ENCODE measurements around the gene ZNF407.

The ZNF407 gene

GRCh38 chr18:74921057-74921820 lies 323.6 kb downstream of the ZNF407 start:
- Mint-ChIP-seq H3K36me3 (peaks cover 20% of the 10 kb centered on the region), H3K27me3 (no peaks in the 10 kb centered on the region), H3K4me1 (no peaks in the 10 kb centered on the region), H3K9me3 (no peaks in the 10 kb centered on the region), H3K4me3 (no peak overlapping the region), H3K27ac (no peak overlapping the region)
- no peak for DNase-seq (ENCODE audit: low spot score in 2 of 2)
- ATAC-seq (ENCODE audit: low read depth): no peak

GRCh38 chr18:74926051-74926450 lies 328.4 kb downstream of the ZNF407 start:
- ATAC-seq (ENCODE audit: low read depth) (no peak), DNase-seq (ENCODE audit: low spot score in 2 of 2) (no peak)
- Mint-ChIP-seq H3K36me3 (peaks cover 15% of the 10 kb centered on the region), H3K9me3 (no peaks in the 10 kb centered on the region), H3K27me3 (no peaks in the 10 kb centered on the region), H3K27ac (no peak overlapping the region), H3K4me3 (no peak overlapping the region), H3K4me1 (no peaks in the 10 kb centered on the region)

GRCh38 chr18:74928194-74928968 lies 330.7 kb downstream of the ZNF407 start:
- Mint-ChIP-seq H3K27me3 (no peaks in the 10 kb centered on the region), H3K36me3 (peaks cover 13% of the 10 kb centered on the region), H3K27ac (no peak overlapping the region), H3K9me3 (no peaks in the 10 kb centered on the region), H3K4me1 (no peaks in the 10 kb centered on the region), H3K4me3 (no peak overlapping the region)
- no peak for DNase-seq (ENCODE audit: low spot score in 2 of 2)
- ATAC-seq (ENCODE audit: low read depth): no peak

GRCh38 chr18:74929110-74929509 lies 331.4 kb downstream of the ZNF407 start:
- H3K9me3 Mint-ChIP-seq: no peaks in the 10 kb centered on the region
- H3K4me3 Mint-ChIP-seq: no peak overlapping the region
- H3K27me3 Mint-ChIP-seq: no peaks in the 10 kb centered on the region
- no peak for ATAC-seq (ENCODE audit: low read depth)
- no peaks in the 10 kb centered on the region for H3K4me1 Mint-ChIP-seq
- H3K36me3 Mint-ChIP-seq: peaks cover 13% of the 10 kb centered on the region
- DNase-seq (ENCODE audit: low spot score in 2 of 2): no peak
- no peak overlapping the region for H3K27ac Mint-ChIP-seq

GRCh38 chr18:74930616-74931015 lies 332.9 kb downstream of the ZNF407 start:
- DNase-seq (ENCODE audit: low spot score in 2 of 2) (no peak), ATAC-seq (ENCODE audit: low read depth) (no peak)
- Mint-ChIP-seq H3K27ac (no peak overlapping the region), H3K4me3 (no peak overlapping the region), H3K4me1 (no peaks in the 10 kb centered on the region), H3K27me3 (no peaks in the 10 kb centered on the region), H3K36me3 (peaks cover 11% of the 10 kb centered on the region), H3K9me3 (no peaks in the 10 kb centered on the region)

- ATAC-seq (ENCODE audit: low read depth) (no peak), DNase-seq (ENCODE audit: low spot score in 2 of 2) (no peak)
- Mint-ChIP-seq H3K4me1 (no peaks in the 10 kb centered on the region), H3K27ac (no peak overlapping the region), H3K9me3 (no peaks in the 10 kb centered on the region), H3K4me3 (no peak overlapping the region), H3K27me3 (no peaks in the 10 kb centered on the region), H3K36me3 (peaks cover 7% of the 10 kb centered on the region)
Observed at GRCh38 chr18:74933930-74934329, 336.3 kb downstream of the ZNF407 start.

- Mint-ChIP-seq H3K36me3 (peaks cover 7% of the 10 kb centered on the region), H3K27me3 (no peaks in the 10 kb centered on the region), H3K9me3 (no peaks in the 10 kb centered on the region), H3K4me1 (peaks cover 4% of the 10 kb centered on the region), H3K27ac (no peak overlapping the region), H3K4me3 (no peak overlapping the region)
- DNase-seq (ENCODE audit: low spot score in 2 of 2) (no peak), ATAC-seq (ENCODE audit: low read depth) (no peak)
Observed at GRCh38 chr18:74935434-74935833, 337.8 kb downstream of the ZNF407 start.

GRCh38 chr18:74936343-74936742 lies 338.7 kb downstream of the ZNF407 start:
- Mint-ChIP-seq H3K27ac (no peak overlapping the region), H3K4me3 (no peak overlapping the region), H3K36me3 (peaks cover 3% of the 10 kb centered on the region), H3K27me3 (no peaks in the 10 kb centered on the region), H3K4me1 (peaks cover 4% of the 10 kb centered on the region), H3K9me3 (no peaks in the 10 kb centered on the region)
- ATAC-seq (ENCODE audit: low read depth) (no peak), DNase-seq (ENCODE audit: low spot score in 2 of 2) (no peak)

GRCh38 chr18:74937291-74937690 lies 339.6 kb downstream of the ZNF407 start:
- H3K36me3 Mint-ChIP-seq: peaks cover 3% of the 10 kb centered on the region

GRCh38 chr18:74940856-74941255 lies 343.2 kb downstream of the ZNF407 start:
- H3K9me3 Mint-ChIP-seq: no peaks in the 10 kb centered on the region
- ATAC-seq (ENCODE audit: low read depth) (no peak), DNase-seq (ENCODE audit: low spot score in 2 of 2) (no peak)
- H3K27me3 Mint-ChIP-seq: no peaks in the 10 kb centered on the region
- H3K4me3 Mint-ChIP-seq: no peak overlapping the region
- H3K27ac Mint-ChIP-seq: no peak overlapping the region
- H3K4me1 Mint-ChIP-seq: peaks cover 13% of the 10 kb centered on the region
- peaks cover 2% of the 10 kb centered on the region for H3K36me3 Mint-ChIP-seq

More at GRCh38 chr18:74937291-74937690, 339.6 kb downstream of the ZNF407 start:
- no peaks in the 10 kb centered on the region for H3K9me3 Mint-ChIP-seq
- no peak for DNase-seq (ENCODE audit: low spot score in 2 of 2)
- no peak for ATAC-seq (ENCODE audit: low read depth)
- H3K4me3 Mint-ChIP-seq: no peak overlapping the region
- peaks cover 8% of the 10 kb centered on the region for H3K4me1 Mint-ChIP-seq
- H3K27me3 Mint-ChIP-seq: no peaks in the 10 kb centered on the region
- H3K27ac Mint-ChIP-seq: no peak overlapping the region

- peak; percentile 87 for ATAC-seq (ENCODE audit: low read depth)
- Mint-ChIP-seq H3K27me3 (no peaks in the 10 kb centered on the region), H3K9me3 (no peaks in the 10 kb centered on the region), H3K4me3 (peak overlapping the region; percentile 34), H3K4me1 (peaks cover 13% of the 10 kb centered on the region), H3K27ac (no peak overlapping the region), H3K36me3 (peaks cover 2% of the 10 kb centered on the region)
- no peak for DNase-seq (ENCODE audit: low spot score in 2 of 2)
Observed at GRCh38 chr18:74942319-74942910, 344.7 kb downstream of the ZNF407 start.

GRCh38 chr18:74944676-74945075 lies 347.0 kb downstream of the ZNF407 start:
- peaks cover 13% of the 10 kb centered on the region for H3K4me1 Mint-ChIP-seq
- H3K27ac Mint-ChIP-seq: no peak overlapping the region
- no peaks in the 10 kb centered on the region for H3K27me3 Mint-ChIP-seq
- DNase-seq (ENCODE audit: low spot score in 2 of 2) (no peak), ATAC-seq (ENCODE audit: low read depth) (no peak)
- H3K9me3 Mint-ChIP-seq: no peaks in the 10 kb centered on the region
- H3K4me3 Mint-ChIP-seq: no peak overlapping the region
- peaks cover 2% of the 10 kb centered on the region for H3K36me3 Mint-ChIP-seq

GRCh38 chr18:74945774-74946545 lies 348.3 kb downstream of the ZNF407 start:
- ATAC-seq (ENCODE audit: low read depth): no peak
- Mint-ChIP-seq H3K36me3 (peaks cover 2% of the 10 kb centered on the region), H3K4me1 (peaks cover 9% of the 10 kb centered on the region), H3K27ac (no peak overlapping the region), H3K4me3 (no peak overlapping the region), H3K9me3 (no peaks in the 10 kb centered on the region), H3K27me3 (no peaks in the 10 kb centered on the region)
- DNase-seq (ENCODE audit: low spot score in 2 of 2): no peak

Measured in memory B cell (primary cell).